AG09319 (cell line): ENCODE results near the gene TTLL1.

Source experiments
- DNase-seq: peaks from one replicate; pipeline ENCODE4 v3.0.0-alpha.2; 2010; ENCODE audit warnings: low read depth; ENCODE audit errors: extremely low read depth
- TF ChIP-seq, protein P1 (sequence below): IDR thresholded peaks from 2 replicates; pipeline ENCODE4 v1.5.1; 2011; ENCODE audit warnings: low read depth, mild to moderate bottlenecking, inconsistent platforms, low read length, moderate library complexity

The TTLL1 gene

DNA sequence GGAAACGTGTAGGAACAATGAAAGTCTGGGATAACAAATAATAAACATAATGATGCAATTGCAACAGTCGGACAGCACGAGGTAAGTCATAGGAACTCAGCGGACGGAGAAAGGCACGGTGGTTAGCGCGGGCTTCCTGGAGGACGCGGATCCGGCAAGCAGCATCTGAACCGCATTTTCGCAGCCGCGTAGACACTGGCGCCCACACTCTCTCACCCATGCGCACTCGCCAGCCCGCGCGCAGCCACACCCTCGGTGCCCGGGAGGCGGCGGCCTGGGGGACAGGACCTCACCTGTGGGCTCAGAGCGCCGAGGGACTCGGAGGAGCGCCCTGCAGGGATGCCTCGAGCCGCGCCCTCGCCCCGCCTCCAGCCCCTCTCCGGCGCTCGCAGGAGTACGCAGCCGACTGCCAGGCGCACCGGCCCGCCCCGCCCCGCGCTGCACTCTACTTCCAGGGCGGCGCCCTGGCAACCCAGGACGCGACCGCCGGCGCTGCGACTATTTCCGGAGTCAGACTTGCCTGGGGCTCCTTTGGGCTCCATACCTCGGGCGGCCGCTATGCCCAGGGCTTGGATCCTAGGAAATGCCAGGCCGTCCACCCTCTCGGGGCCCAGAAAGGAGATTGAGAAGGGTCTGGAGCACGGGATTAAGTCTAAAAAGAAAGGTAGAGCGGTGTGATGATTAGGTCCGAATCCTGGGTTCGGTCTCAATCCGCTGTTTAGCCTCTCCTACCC is at the start of gene TTLL1:
Gene TTLL1, minus strand, starts transcription at position 408 of the 734 bp plus-strand sequence. CDS start 13,805 bp downstream, outside the sequence.
- DNase-seq, result peak; percentile 41
- TF ChIP-seq, protein P1, sequence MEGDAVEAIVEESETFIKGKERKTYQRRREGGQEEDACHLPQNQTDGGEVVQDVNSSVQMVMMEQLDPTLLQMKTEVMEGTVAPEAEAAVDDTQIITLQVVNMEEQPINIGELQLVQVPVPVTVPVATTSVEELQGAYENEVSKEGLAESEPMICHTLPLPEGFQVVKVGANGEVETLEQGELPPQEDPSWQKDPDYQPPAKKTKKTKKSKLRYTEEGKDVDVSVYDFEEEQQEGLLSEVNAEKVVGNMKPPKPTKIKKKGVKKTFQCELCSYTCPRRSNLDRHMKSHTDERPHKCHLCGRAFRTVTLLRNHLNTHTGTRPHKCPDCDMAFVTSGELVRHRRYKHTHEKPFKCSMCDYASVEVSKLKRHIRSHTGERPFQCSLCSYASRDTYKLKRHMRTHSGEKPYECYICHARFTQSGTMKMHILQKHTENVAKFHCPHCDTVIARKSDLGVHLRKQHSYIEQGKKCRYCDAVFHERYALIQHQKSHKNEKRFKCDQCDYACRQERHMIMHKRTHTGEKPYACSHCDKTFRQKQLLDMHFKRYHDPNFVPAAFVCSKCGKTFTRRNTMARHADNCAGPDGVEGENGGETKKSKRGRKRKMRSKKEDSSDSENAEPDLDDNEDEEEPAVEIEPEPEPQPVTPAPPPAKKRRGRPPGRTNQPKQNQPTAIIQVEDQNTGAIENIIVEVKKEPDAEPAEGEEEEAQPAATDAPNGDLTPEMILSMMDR, result no peak

DNA sequence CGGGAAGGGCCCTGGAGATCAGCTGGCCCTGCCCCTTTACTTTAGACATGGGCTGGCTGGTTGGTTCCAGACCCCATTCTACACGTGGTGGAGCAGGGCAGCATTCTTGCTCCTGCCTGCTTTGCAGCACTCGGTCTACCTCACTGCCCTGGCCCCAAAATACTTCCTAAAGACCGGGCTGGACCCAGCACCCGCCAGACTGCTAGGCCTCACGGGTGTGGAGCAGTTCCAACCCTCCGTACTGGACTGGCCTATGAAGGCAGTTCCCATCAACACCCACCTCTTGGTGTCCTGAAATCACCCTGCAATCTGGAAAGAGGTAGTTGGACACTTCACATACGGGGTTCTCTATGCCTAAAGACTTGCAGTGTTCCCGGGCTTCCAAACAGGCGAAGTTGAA is 47.6 kb upstream of the TTLL1 start:
- DNase-seq, result no peak
- TF ChIP-seq, protein P1, result no peak

DNA sequence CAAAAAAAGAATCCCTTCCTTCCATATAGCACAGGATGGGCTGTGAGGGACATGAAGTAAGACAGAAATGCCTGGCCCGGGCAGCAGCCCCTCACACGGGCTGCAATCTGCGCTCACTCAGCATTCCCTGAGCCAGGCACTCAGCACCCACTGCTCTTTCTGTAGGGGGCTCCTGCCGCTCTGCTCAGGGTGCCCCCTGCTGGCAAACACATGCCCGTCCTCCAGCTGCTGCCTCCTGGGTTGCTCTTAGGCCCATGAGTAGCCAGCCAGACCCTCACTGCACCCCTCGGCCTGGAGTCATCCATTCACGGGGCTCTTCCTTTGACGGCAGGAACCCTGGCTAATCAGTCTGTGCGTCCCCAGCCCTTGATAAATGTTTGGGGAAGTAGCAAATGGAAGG is 47.1 kb upstream of the TTLL1 start:
- TF ChIP-seq, protein P1, result peak; percentile 65
- no peak for DNase-seq

- TF ChIP-seq, protein P1, result no peak
- DNase-seq, result no peak
Measured at GRCh38 chr22:43135565-43135964, 46.4 kb upstream of the TTLL1 start.

GRCh38 chr22:43134553-43134952 is 45.4 kb upstream of the TTLL1 start:
- TF ChIP-seq, protein P1, result no peak
- DNase-seq, result no peak

DNA sequence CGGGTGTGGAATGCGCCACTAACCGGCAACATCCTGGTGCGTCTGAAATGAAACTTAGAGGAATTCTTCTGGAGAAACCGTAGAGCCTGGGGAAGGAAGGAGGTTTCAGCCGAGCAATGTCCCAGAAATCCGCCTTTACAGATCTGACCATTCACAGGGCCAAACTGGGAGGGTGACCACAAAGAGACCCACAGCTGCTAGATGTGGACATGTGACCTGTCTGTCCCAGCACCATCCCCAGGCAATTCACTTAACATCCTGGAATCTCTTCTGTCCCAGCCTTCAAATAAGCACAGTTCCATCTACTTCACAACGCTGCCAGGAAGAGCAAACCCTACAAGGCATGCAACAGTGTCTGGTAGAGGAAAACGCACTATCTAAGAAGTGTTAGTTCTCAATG is 44.2 kb upstream of the TTLL1 start:
- TF ChIP-seq, protein P1, result no peak
- no peak for DNase-seq

- TF ChIP-seq, protein P1, result no peak
- no peak for DNase-seq
Measured at GRCh38 chr22:43131773-43132501, 42.7 kb upstream of the TTLL1 start.
